ENCODE measurements around the gene RBM43.

RBM43 gene

GRCh38 chr2:151261231-151261976 is at the start of gene RBM43:
Gene RBM43, minus strand, starts transcription at chr2:151261863. Its CDS starts 136 bp downstream, at chr2:151261727.
- TF ChIP-seq GATA3 (IDR thresholded peaks at IDR 0.05; ENCODE audit: low read depth, low read length), result no peak
- no peak for TF ChIP-seq GATA2 (IDR thresholded peaks at IDR 0.05; ENCODE audit: low read depth, low read length)

GRCh38 chr2:151306621-151307020 is 45.0 kb upstream of the RBM43 start:
- no peak for TF ChIP-seq GATA2 (IDR thresholded peaks at IDR 0.05; ENCODE audit: low read depth, low read length)

GRCh38 chr2:151305129-151305691 is 43.5 kb upstream of the RBM43 start:
- TF ChIP-seq GATA2 (IDR thresholded peaks at IDR 0.05; ENCODE audit: low read depth, low read length) (no peak), GATA3 (IDR thresholded peaks at IDR 0.05; ENCODE audit: low read depth, low read length) (no peak)

- no peak for TF ChIP-seq GATA3 (IDR thresholded peaks at IDR 0.05; ENCODE audit: low read depth, low read length)
- no peak for TF ChIP-seq GATA2 (IDR thresholded peaks at IDR 0.05; ENCODE audit: low read depth, low read length)
Measured at GRCh38 chr2:151302879-151303278, 41.2 kb upstream of the RBM43 start.

- TF ChIP-seq GATA3 (IDR thresholded peaks at IDR 0.05; ENCODE audit: low read depth, low read length) (no peak), GATA2 (IDR thresholded peaks at IDR 0.05; ENCODE audit: low read depth, low read length) (no peak)
Measured at GRCh38 chr2:151302404-151302803, 40.7 kb upstream of the RBM43 start.

- no peak for TF ChIP-seq GATA3 (IDR thresholded peaks at IDR 0.05; ENCODE audit: low read depth, low read length)
- no peak for TF ChIP-seq GATA2 (IDR thresholded peaks at IDR 0.05; ENCODE audit: low read depth, low read length)
Measured at GRCh38 chr2:151299920-151300539, 38.4 kb upstream of the RBM43 start.

GRCh38 chr2:151297882-151298281 is 36.2 kb upstream of the RBM43 start:
- TF ChIP-seq GATA3 (IDR thresholded peaks at IDR 0.05; ENCODE audit: low read depth, low read length) (no peak), GATA2 (IDR thresholded peaks at IDR 0.05; ENCODE audit: low read depth, low read length) (no peak)

- TF ChIP-seq GATA3 (IDR thresholded peaks at IDR 0.05; ENCODE audit: low read depth, low read length), result no peak
- no peak for TF ChIP-seq GATA2 (IDR thresholded peaks at IDR 0.05; ENCODE audit: low read depth, low read length)
Measured at GRCh38 chr2:151292546-151292945, 30.9 kb upstream of the RBM43 start.

GRCh38 chr2:151292141-151292540 is 30.5 kb upstream of the RBM43 start:
- TF ChIP-seq GATA2 (IDR thresholded peaks at IDR 0.05; ENCODE audit: low read depth, low read length) (no peak), GATA3 (IDR thresholded peaks at IDR 0.05; ENCODE audit: low read depth, low read length) (no peak)

GRCh38 chr2:151291224-151291623 is 29.6 kb upstream of the RBM43 start:
- TF ChIP-seq GATA2 (IDR thresholded peaks at IDR 0.05; ENCODE audit: low read depth, low read length) (no peak), GATA3 (IDR thresholded peaks at IDR 0.05; ENCODE audit: low read depth, low read length) (no peak)

GRCh38 chr2:151289972-151290866 is 28.6 kb upstream of the RBM43 start:
- TF ChIP-seq GATA3 (IDR thresholded peaks at IDR 0.05; ENCODE audit: low read depth, low read length) (no peak), GATA2 (IDR thresholded peaks at IDR 0.05; ENCODE audit: low read depth, low read length) (no peak)

- TF ChIP-seq GATA3 (IDR thresholded peaks at IDR 0.05; ENCODE audit: low read depth, low read length) (no peak), GATA2 (IDR thresholded peaks at IDR 0.05; ENCODE audit: low read depth, low read length) (no peak)
Measured at GRCh38 chr2:151287513-151288250, 26.0 kb upstream of the RBM43 start.

GRCh38 chr2:151282401-151282800 is 20.7 kb upstream of the RBM43 start:
- no peak for TF ChIP-seq GATA2 (IDR thresholded peaks at IDR 0.05; ENCODE audit: low read depth, low read length)
- no peak for TF ChIP-seq GATA3 (IDR thresholded peaks at IDR 0.05; ENCODE audit: low read depth, low read length)

Measured in SH-SY5Y (cell line).